OCI-LY1 (cell line): ENCODE measurements around the gene TTC28.
"Not testable (repeated sequence)": the region's sequence is repeated elsewhere in the genome, so short reads cannot be mapped to it uniquely, and the experiment has no call there.

Experiments used
- H2AFZ ChIP-seq: fragments of 200-600 bp; sonication (generic), shearing (Covaris generic); 2 replicates; pipeline ENCODE4 v1.6.0; 2014; ENCODE audit warnings: antibody characterized with exemption, mild to moderate bottlenecking, low read length
- H3F3A ChIP-seq: fragments of 200-600 bp; sonication (generic), shearing (Covaris generic); 2 replicates; pipeline ENCODE4 v1.6.0; 2014; ENCODE audit warnings: mild to moderate bottlenecking, antibody characterized with exemption, low read length, moderate library complexity; ENCODE audit not compliant: insufficient read depth
- H3K27ac ChIP-seq: fragments of 200-600 bp; sonication (generic); 2 replicates; pipeline ENCODE4 v1.5.1; 2014; ENCODE audit warnings: low read length, mixed run types, mild to moderate bottlenecking, low read depth; ENCODE audit not compliant: poor library complexity, severe bottlenecking
- H3K27me3 ChIP-seq: fragments of 200-600 bp; sonication (generic); 2 replicates; pipeline ENCODE4 v1.6.0; 2014; ENCODE audit warnings: antibody characterized with exemption, mild to moderate bottlenecking, low read length, moderate library complexity; ENCODE audit not compliant: insufficient read depth
- H3K36me3 ChIP-seq: fragments of 200-600 bp; sonication (generic); 2 replicates; pipeline ENCODE4 v1.6.1; 2014; ENCODE audit warnings: mild to moderate bottlenecking, antibody characterized with exemption, low read length, moderate library complexity, mixed read lengths; ENCODE audit not compliant: insufficient read depth
- H3K4me1 ChIP-seq: fragments of 200-600 bp; sonication (generic); 2 replicates; pipeline ENCODE4 v1.5.1; 2014; ENCODE audit warnings: mild to moderate bottlenecking, low read length, moderate library complexity; ENCODE audit not compliant: insufficient read depth, severe bottlenecking
- H3K4me2 ChIP-seq: fragments of 200-600 bp; sonication (generic), shearing (Covaris generic); 2 replicates; pipeline ENCODE4 v1.6.1; 2014; ENCODE audit warnings: low read length
- H3K4me3 ChIP-seq: fragments of 200-600 bp; sonication (generic); 2 replicates; pipeline ENCODE4 v1.5.1; 2014; ENCODE audit warnings: low read length, low read depth, mild to moderate bottlenecking, mixed read lengths; ENCODE audit not compliant: poor library complexity, severe bottlenecking
- H3K79me2 ChIP-seq: fragments of 200-600 bp; shearing (Covaris generic); 2 replicates; pipeline ENCODE4 v1.6.1; 2016; ENCODE audit warnings: mixed run types, low read length, mixed read lengths; ENCODE audit not compliant: insufficient read depth
- H3K9ac ChIP-seq: fragments of 200-600 bp; sonication (generic), shearing (Covaris generic); 2 replicates; pipeline ENCODE4 v1.6.1; 2014; ENCODE audit warnings: mild to moderate bottlenecking, low read length, mixed read lengths
- H3K9me2 ChIP-seq: fragments of 200-600 bp; sonication (generic), shearing (Covaris generic); 2 replicates; pipeline ENCODE4 v1.6.1; 2014; ENCODE audit warnings: low read depth, mild to moderate bottlenecking, low read length, mixed read lengths
- H3K9me3 ChIP-seq: fragments of 200-600 bp; shearing (Covaris generic); 2 replicates; pipeline ENCODE4 v1.6.1; 2014; ENCODE audit warnings: low read length, mixed read lengths
- H4K20me1 ChIP-seq: fragments of 200-600 bp; sonication (generic), shearing (Covaris generic); 2 replicates; pipeline ENCODE4 v1.6.0; 2016; ENCODE audit warnings: mild to moderate bottlenecking, low read length; ENCODE audit not compliant: insufficient read depth
- CTCF ChIP-seq: fragments of 200-600 bp; sonication (generic), shearing (Covaris generic); IDR thresholded peaks from 2 replicates; pipeline ENCODE4 v1.5.1; 2017; ENCODE audit warnings: mild to moderate bottlenecking, antibody characterized with exemption, low read length, moderate library complexity, mixed read lengths
- EZH2 ChIP-seq: fragments of 200-600 bp; sonication (generic), shearing (Covaris generic); IDR thresholded peaks from 2 replicates; pipeline ENCODE4 v1.8.0; 2017; ENCODE audit warnings: borderline replicate concordance, mixed run types, mild to moderate bottlenecking, antibody characterized with exemption, low read length, moderate library complexity, mixed read lengths

The TTC28 gene

GRCh38 chr22:28570696-28571373 lies 108.8 kb downstream of the TTC28 start:
- Histone ChIP-seq H3K27me3 (no peaks in the 10 kb centered on the region), H3K36me3 (no peaks in the 10 kb centered on the region), H3K9me2 (no peaks in the 10 kb centered on the region), H3K4me3 (no peak overlapping the region), H3K9me3 (no peaks in the 10 kb centered on the region), H2AFZ (no peak overlapping the region), H3K4me2 (no peak overlapping the region), H3K9ac (no peak overlapping the region), H4K20me1 (no peaks in the 10 kb centered on the region), H3F3A (no peaks in the 10 kb centered on the region), H3K79me2 (no peaks in the 10 kb centered on the region), H3K27ac (no peak overlapping the region), H3K4me1 (no peaks in the 10 kb centered on the region)
- TF ChIP-seq CTCF (no peak), EZH2 (no peak)

GRCh38 chr22:28568974-28569373 lies 110.7 kb downstream of the TTC28 start:
- not testable (repeated sequence) for H3K9me2 ChIP-seq, H3F3A ChIP-seq, H3K36me3 ChIP-seq, H3K9ac ChIP-seq, H3K4me1 ChIP-seq, H3K4me2 ChIP-seq, H3K27me3 ChIP-seq, H4K20me1 ChIP-seq, H3K9me3 ChIP-seq, H3K4me3 ChIP-seq, H3K27ac ChIP-seq, H2AFZ ChIP-seq, H3K79me2 ChIP-seq

GRCh38 chr22:28568099-28568498 lies 111.5 kb downstream of the TTC28 start:
- Histone ChIP-seq H3F3A (no peaks in the 10 kb centered on the region), H3K4me2 (no peak overlapping the region), H3K27ac (no peak overlapping the region), H3K27me3 (no peaks in the 10 kb centered on the region), H3K9ac (no peak overlapping the region), H3K4me1 (no peaks in the 10 kb centered on the region), H3K9me3 (no peaks in the 10 kb centered on the region), H3K9me2 (no peaks in the 10 kb centered on the region), H4K20me1 (no peaks in the 10 kb centered on the region), H3K4me3 (no peak overlapping the region), H3K36me3 (no peaks in the 10 kb centered on the region), H2AFZ (no peak overlapping the region), H3K79me2 (no peaks in the 10 kb centered on the region)
- no peak for TF ChIP-seq EZH2
- no peak for TF ChIP-seq CTCF

GRCh38 chr22:28566920-28567499 lies 112.6 kb downstream of the TTC28 start:
- H3K9me2 ChIP-seq, H3K27me3 ChIP-seq, H3K27ac ChIP-seq, H3K4me3 ChIP-seq, H3K79me2 ChIP-seq, H3K4me2 ChIP-seq, H3K9me3 ChIP-seq, H3K9ac ChIP-seq, H3K36me3 ChIP-seq, H4K20me1 ChIP-seq, H3F3A ChIP-seq, H2AFZ ChIP-seq, H3K4me1 ChIP-seq: not testable (repeated sequence)
